Adipocyte (in vitro differentiated cells): ENCODE results near the gene CASP9.
"Not testable (repeated sequence)": the region's sequence is repeated elsewhere in the genome, so short reads cannot be mapped to it uniquely, and the experiment has no call there.

Source experiments
- DNase-seq: peaks from one replicate; pipeline ENCODE4 v3.0.0-alpha.2; 2015; ENCODE audit warnings: low read depth
- H3K27me3 ChIP-seq: replicated peaks from 2 replicates; pipeline ENCODE4 v1.7.0; 2013; ENCODE audit warnings: mild to moderate bottlenecking, low read length, moderate library complexity; ENCODE audit not compliant: control insufficient read depth, insufficient read depth
- H3K36me3 ChIP-seq: 2 replicates; pipeline ENCODE4 v1.7.0; 2013; ENCODE audit warnings: low read length, mild to moderate bottlenecking, moderate library complexity; ENCODE audit not compliant: control insufficient read depth, insufficient read depth, severe bottlenecking
- H3K4me1 ChIP-seq: 2 replicates; pipeline ENCODE4 v1.7.0; 2013; ENCODE audit warnings: mild to moderate bottlenecking, low read length, moderate library complexity; ENCODE audit not compliant: control insufficient read depth, insufficient read depth
- H3K4me3 ChIP-seq: 2 replicates; pipeline ENCODE4 v1.7.0; 2013; ENCODE audit warnings: mild to moderate bottlenecking, low read length, moderate library complexity
- H3K9ac ChIP-seq: 2 replicates; pipeline ENCODE4 v1.7.0; 2013; ENCODE audit warnings: mild to moderate bottlenecking, low read length, moderate library complexity
- H3K9me3 ChIP-seq: 2 replicates; pipeline ENCODE4 v1.7.0; 2013; ENCODE audit warnings: mild to moderate bottlenecking, low read length, moderate library complexity; ENCODE audit not compliant: control insufficient read depth

The CASP9 gene

GRCh38 chr1:15463064-15463800, 60.8 kb downstream of the CASP9 start:
- H3K4me3 ChIP-seq, DNase-seq, H3K9ac ChIP-seq, H3K36me3 ChIP-seq, H3K9me3 ChIP-seq: not testable (repeated sequence)
- H3K27me3 ChIP-seq = peaks cover 13% of the 10 kb centered on the region
- peaks cover 15% of the 10 kb centered on the region for H3K4me1 ChIP-seq

DNA sequence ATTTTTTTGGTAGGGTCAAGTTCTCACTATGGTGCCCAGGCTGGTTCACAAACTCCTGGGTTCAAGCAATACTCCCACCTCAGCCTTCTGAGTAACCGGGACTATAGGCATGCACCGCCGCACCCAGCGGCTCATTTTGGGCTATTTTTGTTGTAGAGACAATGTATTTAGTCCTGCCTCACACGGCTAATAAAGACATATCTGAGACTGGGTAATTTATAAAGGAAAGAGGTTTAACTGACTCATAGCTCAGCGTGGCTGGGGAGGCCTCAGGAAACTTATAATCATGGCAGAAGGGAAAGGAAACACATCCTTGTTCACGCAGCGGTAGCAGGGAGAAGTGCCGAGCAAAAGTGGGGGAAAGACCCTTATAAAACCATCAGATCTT, 63.3 kb downstream of the CASP9 start:
- no peak for DNase-seq
- H3K27me3 ChIP-seq = peaks cover 3% of the 10 kb centered on the region
- no peaks in the 10 kb centered on the region for H3K36me3 ChIP-seq
- H3K4me3 ChIP-seq = no peak overlapping the region
- H3K4me1 ChIP-seq = peaks cover 18% of the 10 kb centered on the region
- no peaks in the 10 kb centered on the region for H3K9me3 ChIP-seq
- H3K9ac ChIP-seq = no peak overlapping the region

- H3K4me1 ChIP-seq = peaks cover 21% of the 10 kb centered on the region
- H3K4me3 ChIP-seq = no peak overlapping the region
- no peaks in the 10 kb centered on the region for H3K36me3 ChIP-seq
- DNase-seq = peak; percentile 49
- H3K9me3 ChIP-seq = no peaks in the 10 kb centered on the region
- no peaks in the 10 kb centered on the region for H3K27me3 ChIP-seq
- no peak overlapping the region for H3K9ac ChIP-seq
Measured at GRCh38 chr1:15459771-15460707, 64.0 kb downstream of the CASP9 start.

DNA sequence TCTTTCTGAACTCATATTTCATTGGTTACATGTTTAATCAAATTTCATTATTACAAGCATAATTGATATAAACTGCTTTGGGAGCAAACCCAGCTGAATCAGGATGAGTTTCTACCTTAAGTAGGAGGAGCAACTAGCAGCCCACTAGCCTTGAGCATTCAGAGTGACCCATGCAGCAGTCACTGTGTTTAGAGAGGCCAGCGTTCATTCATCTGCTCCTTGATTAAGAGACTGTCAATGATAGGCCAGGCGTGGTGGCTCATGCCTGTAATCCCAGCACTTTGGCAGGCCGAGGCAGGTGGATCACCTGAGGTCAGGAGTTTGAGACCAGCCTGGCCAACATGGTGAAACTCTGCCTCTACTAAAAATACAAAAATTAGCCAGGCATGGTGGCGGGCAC, 65.6 kb downstream of the CASP9 start:
- not testable (repeated sequence) for H3K36me3 ChIP-seq, DNase-seq, H3K9ac ChIP-seq, H3K27me3 ChIP-seq, H3K9me3 ChIP-seq, H3K4me3 ChIP-seq
- peaks cover 27% of the 10 kb centered on the region for H3K4me1 ChIP-seq

GRCh38 chr1:15457585-15457984, 66.4 kb downstream of the CASP9 start:
- Histone ChIP-seq H3K4me1 (peaks cover 27% of the 10 kb centered on the region), H3K27me3 (no peaks in the 10 kb centered on the region), H3K36me3 (no peaks in the 10 kb centered on the region), H3K4me3 (no peak overlapping the region), H3K9me3 (no peaks in the 10 kb centered on the region), H3K9ac (no peak overlapping the region)
- no peak for DNase-seq

- Histone ChIP-seq H3K36me3 (no peaks in the 10 kb centered on the region), H3K27me3 (no peaks in the 10 kb centered on the region), H3K9ac (no peak within 1 kb of the TSS), H3K4me3 (no peak within 1 kb of the TSS), H3K4me1 (peaks cover 27% of the 10 kb centered on the region), H3K9me3 (no peaks in the 10 kb centered on the region)
- DNase-seq = no peak
Measured at GRCh38 chr1:15456313-15456954, 67.6 kb downstream of the CASP9 start, which contains the start of gene CELA2A. Gene CELA2A, plus strand, starts transcription at chr1:15456732. Its CDS starts 22 bp downstream, at chr1:15456754.

DNA sequence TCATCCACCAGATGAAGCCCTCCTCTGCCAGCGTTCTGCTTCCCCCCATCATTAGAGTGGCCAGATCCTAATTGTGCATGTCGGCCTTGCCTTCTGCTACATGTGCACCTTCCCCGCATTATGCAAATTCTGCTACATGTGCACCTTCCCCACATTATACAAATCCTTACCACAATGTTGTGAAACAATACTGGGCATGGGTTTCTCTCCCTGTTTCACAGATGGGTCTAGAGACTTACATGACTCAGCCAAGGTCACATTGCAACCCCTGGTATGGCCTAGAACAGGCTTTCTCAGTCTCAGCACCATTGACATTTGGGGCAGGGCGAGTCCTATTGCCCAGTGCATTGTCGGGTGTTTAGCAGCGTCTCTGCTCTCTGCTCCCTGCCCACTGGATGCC, 68.5 kb downstream of the CASP9 start:
- peak; percentile 75 for DNase-seq
- H3K9me3 ChIP-seq = no peaks in the 10 kb centered on the region
- no peaks in the 10 kb centered on the region for H3K36me3 ChIP-seq
- H3K4me1 ChIP-seq = peaks cover 27% of the 10 kb centered on the region
- no peaks in the 10 kb centered on the region for H3K27me3 ChIP-seq
- no peak overlapping the region for H3K4me3 ChIP-seq
- no peak overlapping the region for H3K9ac ChIP-seq

DNA sequence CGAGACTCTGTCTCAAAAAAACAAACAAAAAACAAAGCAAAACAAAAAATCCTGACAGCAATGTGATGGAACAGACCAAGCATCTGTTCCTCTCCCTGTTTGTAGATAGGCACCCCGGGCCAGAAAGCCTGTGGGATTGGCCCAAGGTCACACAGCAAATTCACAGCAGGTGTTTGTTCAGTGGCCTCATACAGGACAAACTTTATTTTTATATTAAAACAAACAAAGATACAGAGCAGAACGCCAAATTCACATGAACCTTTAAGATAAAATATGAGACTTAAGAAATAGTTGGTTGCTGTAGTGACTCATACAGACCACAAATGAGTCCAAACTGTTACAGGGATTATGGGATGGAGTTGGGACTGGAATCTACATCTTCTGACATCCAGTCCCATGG, 69.8 kb downstream of the CASP9 start:
- H3K9ac ChIP-seq = no peak overlapping the region
- peaks cover 3% of the 10 kb centered on the region for H3K27me3 ChIP-seq
- peaks cover 14% of the 10 kb centered on the region for H3K4me1 ChIP-seq
- no peaks in the 10 kb centered on the region for H3K9me3 ChIP-seq
- no peaks in the 10 kb centered on the region for H3K36me3 ChIP-seq
- DNase-seq = peak; percentile 81
- H3K4me3 ChIP-seq = no peak overlapping the region

GRCh38 chr1:15453734-15454133, 70.3 kb downstream of the CASP9 start:
- Histone ChIP-seq H3K27me3 (peaks cover 3% of the 10 kb centered on the region), H3K9ac (no peak overlapping the region), H3K4me3 (no peak overlapping the region), H3K36me3 (no peaks in the 10 kb centered on the region), H3K9me3 (no peaks in the 10 kb centered on the region), H3K4me1 (peaks cover 14% of the 10 kb centered on the region)
- peak; percentile 14 for DNase-seq

DNA sequence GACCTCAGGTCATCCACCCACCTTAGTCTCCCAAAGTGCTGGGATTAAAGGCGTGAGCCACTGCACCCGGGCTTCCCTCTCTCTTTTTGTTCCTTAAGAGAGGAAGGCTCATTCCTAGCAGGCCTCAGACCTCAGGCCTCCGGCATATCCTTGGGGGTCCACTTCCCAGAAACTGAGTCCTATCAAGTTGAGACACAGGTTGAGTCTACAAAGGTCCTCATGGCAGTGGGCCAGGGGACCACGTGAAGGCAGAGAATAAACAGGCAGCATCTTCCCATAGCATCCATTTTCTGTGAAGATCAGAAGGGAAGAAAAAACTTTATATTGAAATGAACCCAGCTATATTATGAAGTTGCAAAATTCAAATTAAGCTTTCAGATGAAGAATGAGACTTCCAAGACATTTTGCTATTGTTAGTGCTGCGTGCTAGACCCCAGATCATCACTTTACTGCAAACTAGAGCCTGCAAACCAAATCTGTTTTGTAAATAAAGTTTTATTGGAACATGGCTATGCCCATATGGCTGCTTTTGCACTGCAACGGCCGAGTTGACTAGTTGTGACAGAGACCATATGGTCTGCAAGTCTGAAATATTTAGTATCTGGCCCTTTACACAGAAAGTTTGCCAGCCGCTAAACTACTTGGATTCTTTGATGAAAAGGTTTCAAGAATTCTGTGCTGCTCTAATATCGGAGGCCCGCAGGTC, 71.0 kb downstream of the CASP9 start:
- no peak for DNase-seq
- no peak overlapping the region for H3K9ac ChIP-seq

More for the DNA sequence above, 71.0 kb downstream of the CASP9 start:
- Histone ChIP-seq H3K4me1 (peaks cover 14% of the 10 kb centered on the region), H3K27me3 (peaks cover 3% of the 10 kb centered on the region), H3K36me3 (no peaks in the 10 kb centered on the region), H3K4me3 (no peak overlapping the region), H3K9me3 (no peaks in the 10 kb centered on the region)
